GM18951 (cell line): ENCODE measurements around the gene PANX1.
"Not testable (repeated sequence)": the region's sequence is repeated elsewhere in the genome, so short reads cannot be mapped to it uniquely, and the experiment has no call there.

Experiments
- POLR2A ChIP-seq: IDR thresholded peaks from 4 replicates; pipeline ENCODE4 v1.6.1; 2011; ENCODE audit warnings: mild to moderate bottlenecking; ENCODE audit not compliant: insufficient read length, insufficient read depth; ENCODE audit errors: extremely low read depth
- in situ Hi-C: fragments of 300-500 bp; cut with MboI; formaldehyde crosslinking; loops from one replicate; pipeline ENCODE4 v1.12.0; 2022; ENCODE audit warnings: low sequenced_read_pairs, mixed read lengths, inconsistent platforms; ENCODE audit not compliant: unreplicated experiment

The PANX1 gene

GRCh38 chr11:94117197-94117574 lies 11.5 kb upstream of the PANX1 start:
- TF ChIP-seq POLR2A = no peak
- in situ Hi-C loops = no loop called here

DNA sequence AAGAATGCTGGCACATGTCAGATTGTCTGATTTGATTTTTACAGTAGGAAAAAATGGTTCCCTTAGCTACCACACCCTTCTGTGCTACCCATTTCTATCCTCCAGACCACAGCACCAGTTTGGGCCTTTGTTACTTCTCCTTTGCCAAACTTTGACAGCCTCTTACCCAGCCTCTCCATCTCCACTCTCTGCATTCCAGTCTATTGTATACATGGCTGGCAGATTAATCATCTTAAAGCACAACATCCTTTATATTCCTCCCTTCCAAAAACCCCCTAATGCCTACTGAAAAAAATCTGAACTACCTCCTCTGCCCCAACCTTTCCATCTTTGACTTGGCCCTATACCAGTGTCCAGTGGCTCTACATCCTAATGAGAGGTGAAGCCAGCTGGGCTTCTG lies 10.8 kb upstream of the PANX1 start:
- TF ChIP-seq POLR2A = no peak
- in situ Hi-C loops = no loop called here

DNA sequence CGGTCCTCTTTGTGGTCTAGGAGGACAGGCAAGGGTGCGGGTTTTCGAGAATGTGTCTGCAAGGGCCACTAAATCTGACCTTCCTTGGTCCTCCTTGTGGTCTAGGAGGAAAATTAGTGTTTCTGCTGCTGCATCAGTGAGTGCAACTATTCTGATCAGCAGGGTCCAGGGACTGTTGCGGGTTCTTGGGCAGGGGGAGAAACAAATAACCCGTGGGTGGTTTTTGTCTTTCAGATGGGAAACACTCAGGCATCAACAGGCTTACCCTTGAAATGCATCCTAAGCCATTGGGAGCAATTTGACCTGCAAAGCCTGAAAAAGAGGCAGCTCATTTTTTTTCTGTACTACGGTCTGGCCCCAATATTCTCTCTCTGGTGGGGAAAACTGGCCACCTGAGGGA lies 9.0 kb upstream of the PANX1 start:
- in situ Hi-C loops = not testable (repeated sequence)

DNA sequence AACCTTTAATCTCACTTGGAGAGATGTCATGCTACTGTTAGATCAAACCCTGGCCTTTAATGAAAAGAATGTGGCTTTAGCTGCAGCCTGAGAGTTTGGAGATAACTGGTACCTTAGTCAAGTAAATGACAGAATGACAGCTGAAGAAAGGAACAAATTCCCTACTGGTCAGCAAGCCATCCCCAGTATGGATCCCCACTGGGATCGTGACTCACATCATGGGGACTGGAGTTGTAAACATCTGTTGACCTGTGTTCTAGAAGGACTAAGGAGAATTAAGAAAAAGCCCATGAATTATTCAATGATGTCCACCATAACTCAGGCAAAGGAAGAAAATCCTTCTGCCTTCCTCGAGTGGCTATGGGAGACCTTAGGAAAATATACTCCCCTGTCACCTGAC lies 8.1 kb upstream of the PANX1 start:
- in situ Hi-C loops = not testable (repeated sequence)

DNA sequence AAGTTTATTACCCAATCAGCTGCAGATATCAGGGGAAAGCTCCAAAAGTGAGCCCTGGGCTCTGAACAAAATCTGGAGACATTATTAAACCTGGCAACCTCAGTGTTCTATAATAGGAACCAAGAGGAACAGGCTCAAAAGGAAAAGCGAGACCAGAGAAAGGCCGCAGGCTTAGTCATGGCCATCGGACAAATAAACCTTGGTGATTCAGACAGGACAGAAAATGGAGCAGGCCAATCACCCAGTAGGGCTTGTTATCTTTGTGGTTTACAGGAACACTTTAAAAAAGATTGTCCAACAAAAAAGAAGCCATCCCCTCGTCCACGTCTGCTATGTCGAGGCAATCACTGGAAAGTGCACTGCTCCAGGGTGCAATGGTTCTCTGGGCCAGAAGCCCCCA lies 7.7 kb upstream of the PANX1 start:
- TF ChIP-seq POLR2A = no peak
- in situ Hi-C loops = no loop called here

DNA sequence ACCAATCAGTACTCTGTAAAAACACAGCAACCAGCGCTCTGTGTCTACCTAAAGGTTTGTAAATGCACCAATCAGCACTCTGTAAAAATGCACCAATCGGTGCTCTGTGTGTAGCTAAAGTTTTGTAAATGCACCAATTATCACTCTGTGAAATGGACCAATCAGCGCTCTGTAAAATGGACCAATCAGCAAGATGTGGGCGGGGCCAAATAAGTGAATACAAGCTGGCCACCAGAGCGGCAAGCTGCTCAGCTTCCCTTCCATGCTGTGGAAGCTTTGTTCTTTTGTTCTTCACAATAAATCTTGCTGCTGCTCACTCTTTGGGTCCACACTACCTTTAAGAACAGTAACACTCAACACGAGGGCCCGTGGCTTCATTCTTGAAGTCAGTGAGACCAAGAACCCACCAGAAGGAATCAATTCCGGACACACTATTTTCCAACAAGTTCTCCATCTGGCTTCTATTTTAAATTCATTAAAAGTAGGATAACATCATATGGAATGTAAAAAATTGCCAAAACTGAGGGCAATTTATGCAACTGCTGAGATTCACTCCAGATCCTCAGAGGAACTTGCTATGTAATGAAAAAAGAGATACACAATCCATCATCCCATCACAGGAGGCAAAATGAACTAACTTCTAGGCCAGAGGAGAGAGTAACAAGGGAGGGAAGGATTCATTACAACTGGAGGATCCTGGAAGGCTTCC lies 3.1 kb upstream of the PANX1 start:
- TF ChIP-seq POLR2A = no peak
- in situ Hi-C loops = no loop called here

GRCh38 chr11:94127638-94128037 lies 1.0 kb upstream of the PANX1 start:
- TF ChIP-seq POLR2A = no peak
- in situ Hi-C loops = no loop called here

DNA sequence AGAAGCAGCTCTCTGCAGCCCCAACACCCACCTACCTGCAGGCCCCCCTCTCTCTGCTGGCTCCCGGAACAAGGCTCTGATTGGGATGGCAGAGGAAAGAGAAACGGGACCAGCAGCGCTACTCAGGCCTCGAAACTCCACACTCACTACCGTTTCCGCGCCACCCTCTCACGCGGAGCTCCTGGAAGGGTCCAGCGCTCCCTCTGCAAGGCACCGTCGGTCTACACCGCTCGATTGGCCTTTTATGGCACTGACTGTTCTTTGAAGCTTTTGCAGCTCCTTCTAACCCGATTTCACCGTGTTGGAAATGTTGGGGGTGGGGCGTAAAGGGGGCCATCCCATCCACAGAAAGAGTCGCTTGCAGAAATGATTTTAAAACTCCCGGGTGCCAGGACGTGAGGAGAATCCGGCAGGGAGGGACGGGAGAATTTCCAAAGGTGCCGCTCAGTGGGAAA lies 323 bp upstream of the PANX1 start:
- in situ Hi-C loops = no loop called here
- TF ChIP-seq POLR2A = no peak

DNA sequence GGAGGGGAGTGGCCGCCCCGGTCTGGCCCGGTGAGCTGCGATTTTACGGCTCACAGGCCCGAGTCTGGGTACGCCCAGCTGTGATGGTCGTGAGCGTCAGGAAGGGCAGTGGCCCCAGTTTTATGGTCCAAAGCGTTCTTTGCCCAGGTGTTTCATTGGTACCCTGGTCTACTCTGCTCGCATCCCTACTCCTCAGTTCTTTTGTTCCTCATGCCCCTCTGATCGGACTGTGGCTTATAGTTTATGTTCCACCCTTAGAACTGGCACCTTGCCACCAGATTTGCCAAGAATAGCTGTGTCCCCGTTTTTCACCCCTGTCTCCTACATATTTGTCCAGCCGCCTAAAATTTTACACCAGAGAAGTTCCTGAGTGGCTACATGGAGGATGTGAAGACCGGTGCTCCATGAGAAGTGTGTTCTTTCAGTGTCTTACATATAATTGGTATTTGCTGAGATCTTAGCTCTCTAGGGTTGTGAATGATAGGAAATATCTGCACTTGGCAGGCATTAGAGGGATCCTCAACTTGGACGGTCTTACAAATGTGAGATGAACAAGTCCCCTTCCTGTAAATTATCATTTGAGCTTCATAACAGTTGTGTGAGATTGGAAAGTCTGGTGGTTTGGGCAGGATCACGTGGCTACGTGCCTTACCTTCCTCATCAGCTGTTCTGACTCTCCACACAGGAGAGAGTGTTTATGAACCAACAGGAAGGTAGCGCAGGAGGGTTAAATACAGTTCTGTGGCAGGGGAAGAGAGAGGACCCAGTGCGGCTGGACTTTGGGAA lies 1.1 kb downstream of the PANX1 start:
- no peak for TF ChIP-seq POLR2A
- in situ Hi-C loops = no loop called here

DNA sequence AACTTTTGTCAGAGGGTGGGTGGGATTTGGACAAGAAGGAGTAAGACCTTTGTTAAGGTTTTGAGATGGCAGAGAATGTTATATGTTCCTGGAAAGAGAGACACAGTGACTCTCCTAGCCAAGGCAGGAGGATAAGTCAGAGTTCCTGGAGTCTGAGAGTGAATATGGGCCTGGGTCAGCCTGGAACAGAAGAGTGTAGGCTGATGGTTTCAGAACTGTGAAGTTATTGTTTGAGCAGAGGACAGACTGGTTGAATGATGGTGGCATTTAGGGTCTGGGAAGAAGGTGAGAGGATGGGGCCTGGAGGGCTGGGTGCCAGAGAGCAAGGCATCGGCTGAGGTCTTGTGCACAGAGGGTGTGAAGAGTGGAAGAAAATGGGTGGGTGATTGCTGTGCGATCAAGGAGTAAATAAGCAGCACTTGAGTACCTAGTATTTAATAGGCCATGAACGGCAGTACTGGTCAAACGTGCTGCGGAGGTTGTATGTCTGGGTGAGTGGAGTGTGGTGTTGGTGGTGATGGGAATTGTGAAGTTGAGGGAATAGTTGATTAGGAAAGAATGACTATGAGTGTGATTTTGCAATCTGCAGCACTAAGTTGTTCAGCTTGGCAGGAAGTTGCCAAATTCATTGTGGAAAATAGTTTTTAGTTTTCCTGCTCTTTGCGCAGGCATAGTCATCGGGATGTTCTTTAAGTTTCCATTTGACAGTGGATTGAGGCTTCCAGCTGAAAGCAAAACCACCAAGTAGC lies 1.8 kb downstream of the PANX1 start:
- no peak for TF ChIP-seq POLR2A
- in situ Hi-C loops = no loop called here

DNA sequence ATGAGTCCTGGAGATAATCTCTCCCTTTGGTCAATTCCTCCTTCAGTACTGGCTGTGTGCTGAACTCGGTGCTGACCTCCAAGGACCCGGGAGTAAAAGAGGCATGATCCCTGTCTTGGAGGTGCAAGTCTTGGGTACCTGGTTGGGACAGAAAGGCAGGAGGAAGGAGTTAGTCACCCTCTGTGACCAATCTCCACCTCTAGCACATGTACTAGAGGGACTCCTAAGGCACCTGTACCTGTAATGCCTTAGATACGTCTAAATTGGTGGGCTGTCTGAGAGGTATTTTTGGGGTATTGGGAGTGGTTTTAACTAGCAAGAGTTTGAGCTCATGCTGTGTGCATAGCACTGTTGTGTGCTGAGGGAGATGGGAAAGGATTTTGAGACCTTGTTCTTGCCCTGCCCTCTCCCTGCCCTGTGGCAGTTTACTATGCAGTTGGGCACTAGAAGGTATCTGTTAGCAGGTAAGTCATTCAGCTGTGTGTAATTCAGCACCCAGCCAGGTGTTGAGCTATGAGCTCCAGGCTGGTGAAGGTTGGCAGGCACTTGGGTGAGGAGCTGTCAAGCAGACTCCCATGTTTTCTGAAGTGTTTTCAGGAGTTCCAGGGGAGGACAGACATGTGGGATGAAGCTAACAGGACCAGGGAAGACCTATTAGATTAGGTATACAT lies 2.5 kb downstream of the PANX1 start:
- in situ Hi-C loops = no loop called here
- TF ChIP-seq POLR2A = no peak

GRCh38 chr11:94131718-94132115 lies 3.1 kb downstream of the PANX1 start:
- in situ Hi-C loops = no loop called here
- TF ChIP-seq POLR2A = no peak

DNA sequence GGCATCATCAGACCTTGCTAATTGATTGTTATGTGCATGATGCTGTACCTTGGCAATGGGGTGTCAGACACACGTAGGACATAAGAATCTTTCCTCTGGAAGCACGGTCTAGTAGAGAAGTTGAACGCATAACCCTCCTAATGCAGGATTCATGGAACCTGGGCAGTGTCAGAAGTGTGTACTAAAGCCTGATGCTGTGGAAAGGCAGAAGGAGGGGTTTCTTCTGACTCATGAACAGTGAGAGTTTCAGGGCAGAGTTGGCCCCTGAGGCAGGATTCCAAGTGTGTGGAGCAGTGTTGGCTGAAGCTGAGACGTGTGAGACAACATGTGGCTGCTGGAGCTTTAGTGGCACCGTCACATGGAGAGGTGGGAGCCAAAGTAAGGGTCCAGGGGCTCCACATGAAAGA lies 3.5 kb downstream of the PANX1 start:
- TF ChIP-seq POLR2A = no peak
- in situ Hi-C loops = no loop called here

DNA sequence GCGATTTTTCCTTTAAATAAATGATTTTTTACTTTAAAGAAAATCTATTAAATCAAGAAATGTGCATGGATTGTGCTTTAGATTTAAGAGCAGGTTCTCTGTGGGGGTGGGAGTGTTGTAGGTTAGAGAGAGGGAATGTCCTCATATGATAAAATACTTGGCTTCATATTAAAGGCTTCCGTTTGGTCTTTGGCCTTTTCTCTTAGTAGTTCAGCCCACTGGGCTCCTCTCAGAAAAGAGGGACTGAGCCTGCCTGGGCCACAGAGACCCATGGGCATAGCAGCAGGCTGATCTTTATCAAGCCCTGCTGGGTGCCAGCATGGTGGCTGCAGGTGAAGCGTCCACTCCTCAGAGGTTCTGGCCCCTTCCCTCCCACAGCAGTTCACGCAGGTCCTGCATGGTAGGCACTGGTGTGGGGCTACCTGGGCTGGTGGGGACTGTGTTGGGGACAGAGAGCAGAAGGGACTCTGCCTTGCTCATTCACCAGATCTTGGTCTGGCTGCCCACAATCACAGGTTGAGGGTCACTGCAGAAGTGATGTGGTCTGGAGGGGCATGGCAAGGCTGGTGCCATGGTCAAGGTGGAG lies 4.3 kb downstream of the PANX1 start:
- no peak for TF ChIP-seq POLR2A
- in situ Hi-C loops = no loop called here
